HL-60/S4 treated with phorbol 12-myristate 13-acetate at 8.2 ng/mL for 4 days and 3 days (cell line): ENCODE measurements around the gene PSMG1.

Experiments
- in situ Hi-C: fragments of 300-500 bp; cut with MboI; formaldehyde crosslinking; loops from 2 replicates; pipeline ENCODE4 v1.15.0; 2022; ENCODE audit warnings: low sequenced_read_pairs

Gene PSMG1

DNA sequence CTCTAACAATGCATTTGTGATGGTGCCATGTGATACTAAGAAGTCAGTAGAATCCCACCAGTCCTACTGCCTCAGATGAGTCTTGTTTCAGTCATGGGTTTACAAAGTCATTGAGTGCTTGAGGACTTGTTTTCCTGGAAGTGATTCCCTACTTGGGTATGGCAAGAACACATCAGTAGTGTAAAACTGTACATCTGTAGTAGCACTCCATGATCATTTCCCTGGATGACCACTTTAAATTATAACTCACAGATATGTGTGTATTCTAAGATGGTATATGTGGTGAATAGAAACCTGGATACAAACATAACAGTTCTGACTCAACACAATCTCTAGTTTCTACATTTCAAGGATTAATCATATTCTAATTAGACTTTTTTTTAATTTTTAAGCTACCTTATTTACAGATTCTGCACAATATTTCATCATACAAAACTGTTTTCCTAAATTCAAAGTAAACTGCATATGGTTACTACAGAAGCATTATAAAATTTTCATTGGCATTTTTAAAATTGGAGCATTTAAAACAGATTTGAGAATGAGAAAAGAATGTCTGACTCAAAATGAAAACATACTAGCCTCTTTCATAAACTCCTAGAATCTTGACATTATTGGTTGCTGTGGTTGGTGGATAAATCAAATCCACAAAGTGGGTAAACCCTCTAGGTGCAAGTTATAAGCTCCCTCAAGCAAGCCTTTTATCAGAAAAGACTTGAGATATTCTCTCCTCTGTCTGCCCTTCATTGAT is 6.8 kb upstream of the PSMG1 start:
- in situ Hi-C loops, result no loop called here

- in situ Hi-C loops, result no loop called here
Measured at GRCh38 chr21:39188521-39189139, 5.4 kb upstream of the PSMG1 start.

GRCh38 chr21:39187141-39187540 is 3.9 kb upstream of the PSMG1 start:
- in situ Hi-C loops, result no loop called here

- in situ Hi-C loops, result no loop called here
Measured at GRCh38 chr21:39186676-39187075, 3.4 kb upstream of the PSMG1 start.

DNA sequence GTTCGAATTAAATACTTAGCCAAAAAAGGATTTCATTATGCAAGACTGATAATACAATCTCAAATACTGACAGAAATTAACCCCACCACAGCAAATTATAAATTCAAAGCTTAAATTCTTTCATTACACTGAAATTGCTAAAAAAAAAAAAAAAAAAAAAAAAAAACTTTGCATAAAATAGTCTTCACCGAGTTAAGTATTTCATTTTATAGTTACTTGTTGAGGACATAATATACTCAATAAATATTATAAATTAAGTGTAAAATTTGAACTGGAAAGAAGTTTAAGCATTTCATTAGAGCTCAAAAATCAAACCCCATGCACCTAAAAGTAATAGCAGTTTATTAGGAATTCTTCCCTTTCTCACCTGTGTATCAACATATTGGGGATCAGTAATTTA is 1.9 kb upstream of the PSMG1 start:
- in situ Hi-C loops, result no loop called here

- in situ Hi-C loops, result no loop called here
Measured at GRCh38 chr21:39184050-39184980, 1.1 kb upstream of the PSMG1 start.

- in situ Hi-C loops, result no loop called here
Measured at GRCh38 chr21:39182484-39183271, 573 bp downstream of the PSMG1 start.

DNA sequence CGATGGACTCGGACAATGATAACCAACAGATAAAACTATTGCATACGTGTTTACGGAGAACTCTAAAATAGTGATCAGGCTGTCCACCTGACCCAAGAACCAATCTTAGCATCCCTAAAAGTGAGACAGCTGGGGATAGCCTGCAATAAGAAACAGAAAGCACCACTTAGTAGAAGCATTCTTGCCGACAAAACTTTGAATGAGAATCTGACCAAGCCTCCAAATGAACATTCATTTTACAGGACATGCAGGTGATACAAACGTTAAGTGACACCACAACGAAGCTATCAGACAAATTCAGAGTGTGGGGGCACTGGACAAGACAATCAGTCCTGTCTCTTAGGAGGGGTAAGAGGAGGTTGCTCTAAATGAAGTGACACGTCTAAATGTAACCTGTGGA is 1.2 kb downstream of the PSMG1 start:
- in situ Hi-C loops, result no loop called here

- in situ Hi-C loops, result no loop called here
Measured at GRCh38 chr21:39181205-39181818, 1.9 kb downstream of the PSMG1 start.

- in situ Hi-C loops, result no loop called here
Measured at GRCh38 chr21:39180429-39181019, 2.7 kb downstream of the PSMG1 start.

DNA sequence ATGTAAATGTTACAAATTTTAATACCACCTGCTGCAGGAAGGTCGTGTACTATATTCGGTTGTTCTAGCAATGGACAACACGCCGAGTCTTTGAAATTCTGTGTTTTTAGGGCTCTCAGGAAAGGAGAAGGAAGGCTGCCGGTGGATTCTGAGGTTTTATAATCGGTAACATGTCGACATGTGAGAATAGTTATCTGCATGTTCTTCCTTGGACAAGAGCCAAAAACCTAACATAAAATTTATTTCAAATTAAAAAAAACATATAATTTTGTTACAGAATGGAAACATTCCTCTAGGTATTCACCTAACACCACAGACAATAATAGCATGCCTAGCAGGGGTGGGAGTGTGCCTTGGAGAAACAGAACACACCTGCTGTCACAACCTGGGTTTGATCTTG is 4.8 kb downstream of the PSMG1 start:
- in situ Hi-C loops, result no loop called here

GRCh38 chr21:39176271-39176709 is 7.0 kb downstream of the PSMG1 start:
- in situ Hi-C loops, result no loop called here

GRCh38 chr21:39175665-39176064 is 7.6 kb downstream of the PSMG1 start:
- in situ Hi-C loops, result no loop called here

DNA sequence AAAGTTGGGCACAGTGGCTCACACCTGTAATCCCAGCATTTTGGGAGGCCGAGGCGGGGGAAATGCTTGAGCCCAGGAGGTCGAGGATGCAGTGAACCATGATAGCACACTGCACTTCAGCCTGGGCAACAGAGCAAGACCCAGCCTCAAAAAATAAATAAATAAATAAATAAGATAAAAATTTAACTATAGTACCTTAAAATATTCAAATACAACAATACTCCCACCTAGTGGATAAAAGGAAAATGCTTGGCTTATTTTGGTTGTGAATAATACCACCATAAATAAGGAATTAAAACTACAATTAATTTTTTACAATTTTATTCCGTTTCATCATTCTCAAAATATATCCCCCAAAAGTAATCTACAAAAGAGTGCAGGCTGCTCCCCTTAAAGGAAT is 8.1 kb downstream of the PSMG1 start:
- in situ Hi-C loops, result no loop called here

DNA sequence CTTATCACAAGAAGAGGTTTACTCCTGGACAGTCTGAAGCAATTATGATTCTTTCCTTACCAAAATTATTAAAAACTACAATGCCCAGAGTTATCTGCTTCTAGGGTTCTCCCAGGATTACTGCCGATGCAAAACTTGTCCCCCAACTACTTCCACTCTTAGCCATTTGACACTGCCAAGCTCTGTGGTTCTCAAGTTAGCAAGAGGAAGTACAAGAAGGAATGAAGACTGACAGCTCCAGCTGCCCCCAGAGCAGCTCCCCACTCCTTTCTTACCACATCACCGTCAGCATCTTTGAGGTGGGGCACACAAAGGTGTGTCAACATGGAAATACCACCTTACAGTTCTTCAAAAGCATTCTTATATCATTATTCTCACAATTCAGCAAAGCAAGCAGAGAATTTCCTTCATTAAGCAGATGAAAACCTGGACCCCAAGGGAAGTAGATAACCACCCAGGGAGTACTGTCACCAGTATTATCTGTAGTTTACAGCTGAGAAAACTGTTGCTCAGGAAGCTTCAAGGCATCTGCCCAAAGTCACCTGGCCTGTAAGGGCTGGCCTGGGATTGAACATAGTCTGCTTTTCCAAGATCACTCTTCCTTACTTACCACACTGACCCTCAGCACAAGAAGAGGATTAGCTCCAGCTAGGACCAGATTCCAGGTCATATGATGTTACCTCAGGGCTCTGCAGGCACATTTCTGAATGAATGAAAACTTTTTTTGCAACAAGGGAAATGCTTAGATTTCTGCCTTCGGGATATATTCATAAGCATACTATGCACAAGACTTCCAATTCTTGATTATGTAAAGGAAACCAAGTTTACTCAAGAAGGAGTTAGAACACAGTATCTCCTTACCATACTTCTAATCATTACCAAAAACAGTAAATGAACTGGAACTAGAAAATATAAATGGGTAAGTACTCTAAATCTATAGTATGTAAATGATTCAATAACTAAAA is 9.3 kb downstream of the PSMG1 start:
- in situ Hi-C loops, result no loop called here

- in situ Hi-C loops, result no loop called here
Measured at GRCh38 chr21:39169906-39170305, 13.3 kb downstream of the PSMG1 start.

GRCh38 chr21:39168800-39169199 is 14.5 kb downstream of the PSMG1 start:
- in situ Hi-C loops, result no loop called here

DNA sequence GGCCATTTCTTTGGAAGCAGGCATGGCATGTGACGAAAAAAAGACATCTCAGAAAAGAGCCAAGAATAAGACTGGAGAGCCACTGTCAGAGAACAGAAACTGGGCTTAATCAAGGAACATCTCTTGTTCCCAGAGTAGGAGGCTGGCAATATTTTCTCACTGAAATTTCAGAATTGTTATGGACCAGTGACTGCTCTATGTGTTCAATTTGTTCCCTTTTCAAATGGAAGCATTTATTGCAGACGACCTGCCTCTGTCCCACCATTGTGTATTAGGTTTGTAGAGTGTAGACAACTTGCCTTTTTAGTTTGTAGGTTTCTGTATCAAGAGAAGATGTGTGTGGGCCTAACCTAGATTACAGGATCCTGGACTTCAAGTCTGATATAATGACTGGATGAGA is 18.7 kb downstream of the PSMG1 start:
- in situ Hi-C loops, result no loop called here

- in situ Hi-C loops, result no loop called here
Measured at GRCh38 chr21:39161064-39161463, 22.2 kb downstream of the PSMG1 start.
